Activated CD8-positive, alpha-beta memory T cell treated with anti-CD3 and anti-CD28 coated beads for 36 hours (primary cell): Measurements from ENCODE around the gene TMEM256. TPM values are rescaled to one million over a fixed set of nuclear protein-coding genes. Genes with fewer than 3 reads are reported as not detected.

Source experiments
- total RNA-seq, 2 experiments: library from RNA; stranded (reverse); gene quantifications; one replicate each; pipeline ENCODE4 v1.2.3, GENCODE V29; 2021

TMEM256 gene
- total RNA-seq, 2 experiments from 2014 or later = 50.1 to 51.6 TPM

Other genes with a start within 250 kb of the TMEM256 start
- 1 to 10 TPM in 1 of 2 experiments, under 1 TPM in 1; 0.65 to 1.3 TPM for gene ASGR1, start 224.7 kb downstream of the TMEM256 start, total RNA-seq
- 1 to 10 TPM; 4.5 to 4.6 TPM for gene DLG4, start 184.3 kb downstream of the TMEM256 start, total RNA-seq
- gene ACADVL, start 184.2 kb downstream of the TMEM256 start, total RNA-seq = 100 to 1,000 TPM; 254 to 269 TPM
- gene DVL2, start 169.6 kb downstream of the TMEM256 start, total RNA-seq = 10 to 100 TPM; 64.4 to 68.9 TPM
- gene PHF23, start 164.6 kb downstream of the TMEM256 start, total RNA-seq = 10 to 100 TPM; 40.7 to 43.7 TPM
- 100 to 1,000 TPM; 131 to 135 TPM for gene GABARAP, start 161.6 kb downstream of the TMEM256 start, total RNA-seq
- 100 to 1,000 TPM; 202 to 207 TPM for gene CTDNEP1, start 152.4 kb downstream of the TMEM256 start, total RNA-seq
- 100 to 1,000 TPM; 107 to 110 TPM for gene ELP5, start 151.9 kb downstream of the TMEM256 start, total RNA-seq
- 1 to 10 TPM; 1.2 to 1.5 TPM for gene CLDN7, start 141.6 kb downstream of the TMEM256 start, total RNA-seq
- under 1 TPM; 0.11 to 0.34 TPM for gene SLC2A4, start 122.4 kb downstream of the TMEM256 start, total RNA-seq
- under 1 TPM; 0.10 to 0.55 TPM for gene YBX2, start 109.5 kb downstream of the TMEM256 start, total RNA-seq
- gene EIF5A, start 96.5 kb downstream of the TMEM256 start, total RNA-seq = 1,000 to 10,000 TPM; 1,619 to 1,670 TPM
- gene GPS2, start 88.7 kb downstream of the TMEM256 start, total RNA-seq = 10 to 100 TPM; 68.8 to 69.5 TPM
- 10 to 100 TPM; 59.2 to 59.4 TPM for gene NEURL4, start 74.8 kb downstream of the TMEM256 start, total RNA-seq
- 100 to 1,000 TPM; 234 to 241 TPM for gene ACAP1, start 67.6 kb downstream of the TMEM256 start, total RNA-seq
- 1 to 10 TPM; 6.4 to 7.2 TPM for gene KCTD11, start 51.9 kb downstream of the TMEM256 start, total RNA-seq
- not detected for gene TMEM95, start 48.9 kb downstream of the TMEM256 start, total RNA-seq
- gene TNK1, start 23.0 kb downstream of the TMEM256 start, total RNA-seq = 1 to 10 TPM; 4.6 to 5.6 TPM
- gene PLSCR3, start 9.6 kb downstream of the TMEM256 start, total RNA-seq = 10 to 100 TPM; 70.8 to 74.4 TPM
- 1 to 10 TPM; 6.6 to 7.9 TPM for gene NLGN2, start 3.7 kb upstream of the TMEM256 start, total RNA-seq
- not detected for gene SPEM1, start 16.2 kb upstream of the TMEM256 start, total RNA-seq
- gene SPEM2, start 21.5 kb upstream of the TMEM256 start, total RNA-seq = not detected
- not detected for gene SPEM3, start 24.8 kb upstream of the TMEM256 start, total RNA-seq
- 10 to 100 TPM; 11.2 to 12.6 TPM for gene TMEM102, start 31.3 kb upstream of the TMEM256 start, total RNA-seq
- 1 to 10 TPM; 2.0 to 2.1 TPM for gene FGF11, start 35.4 kb upstream of the TMEM256 start, total RNA-seq
- 1 to 10 TPM; 7.2 to 7.8 TPM for gene CHRNB1, start 41.0 kb upstream of the TMEM256 start, total RNA-seq
- gene ZBTB4, start 75.5 kb upstream of the TMEM256 start, total RNA-seq = 10 to 100 TPM; 17.6 to 17.7 TPM
- gene SLC35G6, start 77.3 kb upstream of the TMEM256 start, total RNA-seq = not detected
- 100 to 1,000 TPM; 195 to 198 TPM for gene POLR2A, start 80.3 kb upstream of the TMEM256 start, total RNA-seq
- gene TNFSF12, start 145.0 kb upstream of the TMEM256 start, total RNA-seq = 10 to 100 TPM; 13.3 to 14.4 TPM
- 1 to 10 TPM; 1.0 to 1.1 TPM for gene TNFSF13, start 154.7 kb upstream of the TMEM256 start, total RNA-seq
- gene SENP3, start 157.8 kb upstream of the TMEM256 start, total RNA-seq = 100 to 1,000 TPM; 112 to 116 TPM
- gene CD68, start 175.5 kb upstream of the TMEM256 start, total RNA-seq = 1 to 10 TPM; 7.4 to 8.9 TPM
- 100 to 1,000 TPM; 105 to 106 TPM for gene MPDU1, start 179.8 kb upstream of the TMEM256 start, total RNA-seq
- under 1 TPM; 0.13 to 0.25 TPM for gene SOX15, start 186.0 kb upstream of the TMEM256 start, total RNA-seq
- gene FXR2, start 210.8 kb upstream of the TMEM256 start, total RNA-seq = 10 to 100 TPM; 46.4 to 47.2 TPM
- 10 to 100 TPM; 19.2 to 20.0 TPM for gene SAT2, start 223.7 kb upstream of the TMEM256 start, total RNA-seq
- not detected for gene SHBG, start 226.0 kb upstream of the TMEM256 start, total RNA-seq
- gene ATP1B2, start 246.8 kb upstream of the TMEM256 start, total RNA-seq = under 1 TPM; 0.21 to 0.25 TPM